Thyroid gland (tissue), 4 donors: ENCODE measurements around the gene GRM2. TPM values are rescaled to one million over a fixed set of nuclear protein-coding genes. Genes with fewer than 3 reads are reported as not detected.

Experiments
- DNase-seq, 2 donors: peaks; one replicate each; pipeline ENCODE4 v3.0.0-alpha.2; 2019
- H3K27ac ChIP-seq, 3 donors: fragments of 200-600 bp; sonication (generic); 1 replicate in 2 of 3; 2 replicates in 1 of 3; pipeline ENCODE4 v1.5.1; 2016 to 2019; ENCODE audit warnings: mild to moderate bottlenecking in 1 of 3, moderate library complexity in 1 of 3
- H3K27me3 ChIP-seq: fragments of 200-600 bp; sonication (generic); one replicate; pipeline ENCODE4 v1.5.1; 2019
- H3K36me3 ChIP-seq, 2 donors: fragments of 200-600 bp; sonication (generic); one replicate each; pipeline ENCODE4 v1.5.1; 2016 to 2019
- H3K4me1 ChIP-seq, 2 donors: fragments of 200-600 bp; sonication (generic); one replicate each; pipeline ENCODE4 v1.5.1; 2017 to 2019
- H3K4me3 ChIP-seq, 3 donors: fragments of 200-600 bp; sonication (generic); replicated peaks in 1 of 3; 1 replicate in 2 of 3; 2 replicates in 1 of 3; pipeline ENCODE4 v1.5.1; 2016; ENCODE audit warnings: mild to moderate bottlenecking in 1 of 3
- H3K9me3 ChIP-seq: fragments of 200-600 bp; sonication (generic); one replicate; pipeline ENCODE4 v1.5.1; 2017
- POLR2A ChIP-seq, 2 donors: fragments of 450-650 bp; IDR thresholded peaks; one replicate each; pipeline ENCODE4 v1.6.1; 2017; ENCODE audit warnings: antibody characterized with exemption in 2 of 2, mild to moderate bottlenecking in 2 of 2, moderate library complexity in 1 of 2
- WGBS, 2 donors: methylation state at CpG; one replicate each; pipeline ENCODE4 v1.1.5; 2017; 5-methylcytosine and 5-hydroxymethylcytosine counted together
- intact Hi-C: fragments of 100-400 bp; cut with DNase I; formaldehyde crosslinking; loops from one replicate; pipeline ENCODE4 v1.15.1; 2023
- total RNA-seq, 4 donors: library from RNA; depleted of rRNA; stranded (reverse); fragments of >200 nt; gene quantifications; one replicate each; pipeline ENCODE4 v1.2.3, GENCODE V29; 2016
- TF ChIP-seq, protein P1 (sequence below), 6 experiments: fragments of 200-600 bp in 3 of 6; fragments of 450-650 bp in 3 of 6; sonication (generic) in 3 of 6; IDR thresholded peaks; one replicate each; pipeline ENCODE4 v1.5.1; 2016 to 2019; ENCODE audit warnings: antibody characterized with exemption in 6 of 6, mild to moderate bottlenecking in 2 of 6, inconsistent platforms in 1 of 6, moderate library complexity in 1 of 6

Gene GRM2
- total RNA-seq, 4 donors from 2014 or later, result 0.20 to 0.81 (median 0.45) TPM; not detected in 1

DNA sequence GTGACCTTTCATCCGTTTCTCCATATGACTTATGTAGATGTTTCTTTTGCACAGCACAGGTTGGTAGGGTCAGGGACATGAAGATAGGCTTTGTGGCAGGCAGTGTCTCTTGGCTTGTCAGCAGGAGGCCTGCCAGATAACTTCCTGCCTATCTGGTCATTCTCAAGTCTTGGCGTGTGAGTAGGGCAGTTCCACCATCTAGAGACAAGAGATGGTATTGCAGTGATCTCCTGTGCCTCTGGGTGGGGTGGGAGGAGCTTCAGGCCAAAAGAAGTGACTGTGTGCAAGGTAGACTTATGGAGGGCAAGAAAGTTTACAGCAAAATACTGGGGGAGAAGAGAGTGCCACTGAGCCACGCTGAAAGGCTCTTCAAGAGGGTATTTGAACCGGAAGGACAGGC, 24.8 kb upstream of the GRM2 start:
- TF ChIP-seq POLR2A (IDR thresholded peaks at IDR 0.05), result no peak
- TF ChIP-seq, protein P1, sequence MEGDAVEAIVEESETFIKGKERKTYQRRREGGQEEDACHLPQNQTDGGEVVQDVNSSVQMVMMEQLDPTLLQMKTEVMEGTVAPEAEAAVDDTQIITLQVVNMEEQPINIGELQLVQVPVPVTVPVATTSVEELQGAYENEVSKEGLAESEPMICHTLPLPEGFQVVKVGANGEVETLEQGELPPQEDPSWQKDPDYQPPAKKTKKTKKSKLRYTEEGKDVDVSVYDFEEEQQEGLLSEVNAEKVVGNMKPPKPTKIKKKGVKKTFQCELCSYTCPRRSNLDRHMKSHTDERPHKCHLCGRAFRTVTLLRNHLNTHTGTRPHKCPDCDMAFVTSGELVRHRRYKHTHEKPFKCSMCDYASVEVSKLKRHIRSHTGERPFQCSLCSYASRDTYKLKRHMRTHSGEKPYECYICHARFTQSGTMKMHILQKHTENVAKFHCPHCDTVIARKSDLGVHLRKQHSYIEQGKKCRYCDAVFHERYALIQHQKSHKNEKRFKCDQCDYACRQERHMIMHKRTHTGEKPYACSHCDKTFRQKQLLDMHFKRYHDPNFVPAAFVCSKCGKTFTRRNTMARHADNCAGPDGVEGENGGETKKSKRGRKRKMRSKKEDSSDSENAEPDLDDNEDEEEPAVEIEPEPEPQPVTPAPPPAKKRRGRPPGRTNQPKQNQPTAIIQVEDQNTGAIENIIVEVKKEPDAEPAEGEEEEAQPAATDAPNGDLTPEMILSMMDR (IDR thresholded peaks at IDR 0.05), result peak; percentile 49 to 83 (median 74)
- 9 to 11% methylated on average over 4 of the region's 4 CpGs for WGBS, 2 donors

DNA sequence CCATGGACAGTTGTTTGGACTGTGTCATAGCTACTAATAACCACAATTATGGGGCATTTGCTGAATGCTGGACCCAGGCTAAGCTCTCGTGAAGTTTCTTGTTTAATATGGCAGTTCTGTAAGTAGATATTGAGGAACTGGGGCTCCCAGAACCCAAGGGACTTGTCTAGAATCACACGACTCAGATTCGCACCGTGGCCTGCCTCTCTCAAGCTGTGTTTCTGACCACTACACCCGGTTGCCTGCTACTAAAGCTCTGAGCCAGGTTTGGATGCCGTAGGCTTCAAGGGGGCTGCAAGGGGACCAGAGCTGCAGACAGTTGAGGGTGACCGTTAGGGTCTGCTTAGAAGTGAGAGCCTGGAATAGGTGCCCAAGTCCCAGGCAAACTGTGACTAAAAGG, 24.3 kb upstream of the GRM2 start:
- intact Hi-C loops, result no loop called here
- Histone ChIP-seq H3K36me3 (peaks cover 8 to 14% of the 10 kb centered on the region in 2 donors), H3K4me1 (peaks cover 0 to 59% of the 10 kb centered on the region in 2 donors)

More for the DNA sequence above, 24.8 kb upstream of the GRM2 start:
- peaks cover 0 to 54% of the 10 kb centered on the region in 2 donors for H3K4me1 ChIP-seq
- intact Hi-C loops, result no loop called here
- H3K27ac ChIP-seq, result no peak overlapping the region
- peaks cover 8 to 14% of the 10 kb centered on the region in 2 donors for H3K36me3 ChIP-seq
- H3K9me3 ChIP-seq, result no peaks in the 10 kb centered on the region
- peak; percentile 63 to 67 for DNase-seq
- H3K4me3 ChIP-seq, result no peak overlapping the region
- no peaks in the 10 kb centered on the region for H3K27me3 ChIP-seq

DNA sequence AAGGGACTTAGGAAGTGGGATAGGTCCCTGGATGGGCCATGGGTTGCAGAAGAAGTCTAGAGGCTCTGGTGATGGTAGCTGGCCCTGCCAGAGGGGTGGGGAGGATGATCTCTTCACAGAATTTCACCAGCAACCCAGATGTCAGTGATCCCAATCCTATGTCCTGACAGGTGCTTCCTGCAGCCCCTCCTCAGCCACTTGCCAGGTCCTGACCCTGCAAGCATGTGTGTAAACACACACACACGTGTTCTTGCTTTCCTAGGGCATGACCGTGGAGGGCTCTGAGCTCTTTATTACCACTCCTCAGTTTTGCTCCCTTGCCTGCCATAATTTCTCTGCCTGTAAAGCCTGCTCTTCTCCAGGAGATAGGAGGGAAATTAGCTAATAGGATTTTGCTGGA, 23.3 kb upstream of the GRM2 start:
- peaks cover 8 to 14% of the 10 kb centered on the region in 2 donors for H3K36me3 ChIP-seq
- intact Hi-C loops, result no loop called here
- peak overlapping the region in 1 of 3 donors; percentile 37 for H3K27ac ChIP-seq
- no peak for TF ChIP-seq POLR2A (IDR thresholded peaks at IDR 0.05)
- TF ChIP-seq, protein P1 (IDR thresholded peaks at IDR 0.05), result no peak
- H3K9me3 ChIP-seq, result no peaks in the 10 kb centered on the region
- H3K4me3 ChIP-seq, result no peak overlapping the region
- WGBS, 2 donors, result 74 to 80% methylated on average over 2 of the region's 2 CpGs
- no peaks in the 10 kb centered on the region for H3K27me3 ChIP-seq
- peaks cover 0 to 51% of the 10 kb centered on the region in 2 donors for H3K4me1 ChIP-seq
- DNase-seq, result no peak

More for the DNA sequence above, 24.3 kb upstream of the GRM2 start:
- WGBS, 2 donors, result 75 to 80% methylated on average over 4 to 7 of the region's 7 CpGs
- Histone ChIP-seq H3K4me3 (no peak overlapping the region), H3K27ac (no peak overlapping the region), H3K27me3 (no peaks in the 10 kb centered on the region), H3K9me3 (no peaks in the 10 kb centered on the region)
- no peak for TF ChIP-seq POLR2A (IDR thresholded peaks at IDR 0.05)
- TF ChIP-seq, protein P1 (IDR thresholded peaks at IDR 0.05), result no peak
- no peak for DNase-seq

DNA sequence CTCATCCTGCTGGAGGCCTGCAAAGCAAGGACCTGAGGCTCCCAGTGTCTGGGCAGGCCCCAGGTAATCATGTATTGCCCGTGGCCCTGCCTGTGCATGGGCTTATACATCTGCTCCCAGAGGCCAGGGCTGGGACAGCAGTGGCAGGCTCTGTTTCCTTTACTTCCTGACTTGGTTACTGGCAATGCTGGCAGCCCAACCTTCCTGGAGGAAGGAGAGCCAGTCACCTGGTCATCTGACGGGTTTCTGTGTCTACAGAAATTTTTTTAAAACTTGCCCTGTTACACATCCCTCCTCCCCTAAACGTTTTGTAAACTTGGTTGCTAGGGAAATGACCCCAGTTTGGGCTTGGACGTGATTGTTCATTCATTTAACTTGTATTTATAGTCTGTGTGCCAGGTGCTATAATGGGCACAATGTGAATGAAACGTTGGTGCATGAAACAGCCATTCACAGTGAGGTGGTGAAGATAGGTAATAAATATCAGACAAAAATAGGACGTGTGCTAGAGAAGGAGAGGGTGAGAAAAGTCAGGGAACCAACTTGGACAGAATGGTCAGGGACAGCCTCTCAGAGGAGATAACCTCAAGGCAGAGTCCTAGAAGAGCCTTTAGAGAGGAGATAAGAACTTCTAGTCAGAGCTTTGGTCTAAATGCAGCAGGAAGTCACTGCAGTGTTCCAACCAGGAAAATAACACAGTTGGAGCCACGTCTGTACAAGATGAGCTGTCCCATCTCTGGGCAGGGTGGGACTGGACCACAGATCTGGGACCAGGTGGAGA, 21.7 kb upstream of the GRM2 start:
- intact Hi-C loops, result no loop called here

More for the DNA sequence above, 21.7 kb upstream of the GRM2 start:
- TF ChIP-seq, protein P1 (IDR thresholded peaks at IDR 0.05), result no peak
- no peak for TF ChIP-seq POLR2A (IDR thresholded peaks at IDR 0.05)
- Histone ChIP-seq H3K27me3 (no peaks in the 10 kb centered on the region), H3K36me3 (peaks cover 8 to 14% of the 10 kb centered on the region in 2 donors), H3K9me3 (no peaks in the 10 kb centered on the region), H3K4me1 (peaks cover 0 to 46% of the 10 kb centered on the region in 2 donors), H3K4me3 (no peak overlapping the region), H3K27ac (peak overlapping the region; percentile 37 to 82 (median 51))
- peak; percentile 13 to 20 for DNase-seq
- 71 to 73% methylated on average over 7 of the region's 7 CpGs for WGBS, 2 donors
